A549 (cell line): Measurements from ENCODE around the gene STIM1.

Source experiments
- ESRRA ChIP-seq: fragments of 150-350 bp; IDR thresholded peaks from 2 replicates; pipeline ENCODE4 v1.6.1; 2014; ENCODE audit warnings: mild to moderate bottlenecking, low read length, borderline replicate concordance
- KDM1A ChIP-seq: fragments of 200-600 bp; sonication (generic); IDR thresholded peaks from 2 replicates; pipeline ENCODE4 v1.6.1; 2016; ENCODE audit warnings: low read depth, mild to moderate bottlenecking
- KDM5A ChIP-seq: fragments of 200-600 bp; sonication (generic); IDR thresholded peaks from 2 replicates; pipeline ENCODE4 v1.6.1; 2016; ENCODE audit warnings: antibody characterized with exemption, mild to moderate bottlenecking
- POLR2A ChIP-seq: IDR thresholded peaks from 2 replicates; pipeline ENCODE4 v1.6.1; 2012; ENCODE audit warnings: mild to moderate bottlenecking, low read length
- RAD21 ChIP-seq, 2 experiments: fragments of >200 bp in 1 of 2; sonication (Bioruptor Twin) in 1 of 2; formaldehyde crosslinking in 1 of 2; IDR thresholded peaks in 1 of 2; conservative IDR thresholded peaks in 1 of 2; 2 replicates in 1 of 2; 3 replicates in 1 of 2; pipeline ENCODE4 v1.6.1; 2012 to 2018; ENCODE audit warnings: inconsistent platforms in 1 of 2
- REST ChIP-seq: fragments of 200-600 bp; sonication (generic); IDR thresholded peaks from 2 replicates; pipeline ENCODE4 v1.6.1; 2016; ENCODE audit warnings: antibody characterized with exemption, mild to moderate bottlenecking, moderate library complexity
- RFX5 ChIP-seq: fragments of 450-650 bp; IDR thresholded peaks from 2 replicates; pipeline ENCODE4 v1.7.1; 2014; ENCODE audit warnings: antibody characterized with exemption, mild to moderate bottlenecking, moderate library complexity
- RNF2 ChIP-seq: fragments of 200-600 bp; sonication (generic); IDR thresholded peaks from 2 replicates; pipeline ENCODE4 v1.6.1; 2016; ENCODE audit warnings: low read depth, mild to moderate bottlenecking, antibody characterized with exemption, moderate library complexity, borderline replicate concordance
- ZFP36 ChIP-seq: fragments of 450-650 bp; IDR thresholded peaks from 2 replicates; pipeline ENCODE4 v1.6.1; 2014; ENCODE audit warnings: borderline replicate concordance; ENCODE audit not compliant: partially characterized antibody
- TF ChIP-seq, protein P1 (sequence below): fragments of >200 bp; sonication (Bioruptor Twin); formaldehyde crosslinking; IDR thresholded peaks from 3 replicates; pipeline ENCODE4 v1.5.1; 2016
- TF ChIP-seq, protein P2 (sequence below): fragments of 450-650 bp; IDR thresholded peaks from 2 replicates; pipeline ENCODE4 v1.6.1; 2014; ENCODE audit warnings: antibody characterized with exemption

- no peak for TF ChIP-seq RNF2
- no peak for TF ChIP-seq KDM5A
- TF ChIP-seq, protein P1, sequence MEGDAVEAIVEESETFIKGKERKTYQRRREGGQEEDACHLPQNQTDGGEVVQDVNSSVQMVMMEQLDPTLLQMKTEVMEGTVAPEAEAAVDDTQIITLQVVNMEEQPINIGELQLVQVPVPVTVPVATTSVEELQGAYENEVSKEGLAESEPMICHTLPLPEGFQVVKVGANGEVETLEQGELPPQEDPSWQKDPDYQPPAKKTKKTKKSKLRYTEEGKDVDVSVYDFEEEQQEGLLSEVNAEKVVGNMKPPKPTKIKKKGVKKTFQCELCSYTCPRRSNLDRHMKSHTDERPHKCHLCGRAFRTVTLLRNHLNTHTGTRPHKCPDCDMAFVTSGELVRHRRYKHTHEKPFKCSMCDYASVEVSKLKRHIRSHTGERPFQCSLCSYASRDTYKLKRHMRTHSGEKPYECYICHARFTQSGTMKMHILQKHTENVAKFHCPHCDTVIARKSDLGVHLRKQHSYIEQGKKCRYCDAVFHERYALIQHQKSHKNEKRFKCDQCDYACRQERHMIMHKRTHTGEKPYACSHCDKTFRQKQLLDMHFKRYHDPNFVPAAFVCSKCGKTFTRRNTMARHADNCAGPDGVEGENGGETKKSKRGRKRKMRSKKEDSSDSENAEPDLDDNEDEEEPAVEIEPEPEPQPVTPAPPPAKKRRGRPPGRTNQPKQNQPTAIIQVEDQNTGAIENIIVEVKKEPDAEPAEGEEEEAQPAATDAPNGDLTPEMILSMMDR: no peak
- TF ChIP-seq POLR2A: no peak
- TF ChIP-seq KDM1A: no peak
- no peak for TF ChIP-seq RFX5
- no peak for TF ChIP-seq ESRRA
- TF ChIP-seq, protein P2, sequence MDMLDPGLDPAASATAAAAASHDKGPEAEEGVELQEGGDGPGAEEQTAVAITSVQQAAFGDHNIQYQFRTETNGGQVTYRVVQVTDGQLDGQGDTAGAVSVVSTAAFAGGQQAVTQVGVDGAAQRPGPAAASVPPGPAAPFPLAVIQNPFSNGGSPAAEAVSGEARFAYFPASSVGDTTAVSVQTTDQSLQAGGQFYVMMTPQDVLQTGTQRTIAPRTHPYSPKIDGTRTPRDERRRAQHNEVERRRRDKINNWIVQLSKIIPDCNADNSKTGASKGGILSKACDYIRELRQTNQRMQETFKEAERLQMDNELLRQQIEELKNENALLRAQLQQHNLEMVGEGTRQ: no peak
- no peak for TF ChIP-seq RAD21 (conservative IDR thresholded peaks at IDR 0.05 in 1 of 2, IDR thresholded peaks at IDR 0.05 in 1 of 2)
- no peak for TF ChIP-seq ZFP36
- TF ChIP-seq REST: no peak
Observed at GRCh38 chr11:3964056-3964455, 108.6 kb downstream of the STIM1 start.
